NCI-H345 treated with DMSO at 0.1 percent for 48 hours (cell line): ENCODE data around the gene SH3BP1.

Experiments
- DNase-seq: peaks from one replicate; lab custom pipeline; 2025; ENCODE audit not compliant: unreplicated experiment; lab: John Stamatoyannopoulos, UW

Gene SH3BP1

DNA sequence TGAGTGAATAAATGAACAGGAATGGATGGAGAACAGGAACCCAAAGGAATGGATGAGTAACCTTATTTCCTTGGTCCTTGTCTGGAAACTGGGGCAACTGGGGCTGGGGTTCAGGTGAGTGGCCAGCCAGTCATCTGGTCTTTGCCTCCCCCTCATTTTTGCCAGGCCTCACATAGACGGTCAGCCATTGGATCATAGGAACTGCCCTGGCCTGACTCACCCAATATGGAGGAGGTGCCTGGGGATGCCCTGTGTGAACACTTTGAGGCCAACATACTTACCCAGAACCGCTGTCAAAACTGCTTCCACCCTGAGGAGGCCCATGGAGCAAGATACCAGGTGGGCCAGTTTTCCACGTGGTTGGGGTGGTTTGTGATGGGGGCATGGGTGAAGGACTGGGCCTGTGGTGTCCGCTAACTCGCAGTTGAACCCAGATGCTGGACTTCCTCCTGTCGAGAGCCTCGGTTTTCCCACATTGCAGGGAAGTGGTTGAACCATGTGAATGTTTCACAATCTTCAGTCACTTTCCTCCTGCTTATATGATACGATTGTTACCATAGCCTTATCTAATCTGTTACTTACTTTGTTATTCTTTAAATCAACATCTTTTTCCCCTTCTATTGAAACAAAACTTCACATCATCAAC lies 61.8 kb downstream of the SH3BP1 start:
- DNase-seq, result no peak

DNA sequence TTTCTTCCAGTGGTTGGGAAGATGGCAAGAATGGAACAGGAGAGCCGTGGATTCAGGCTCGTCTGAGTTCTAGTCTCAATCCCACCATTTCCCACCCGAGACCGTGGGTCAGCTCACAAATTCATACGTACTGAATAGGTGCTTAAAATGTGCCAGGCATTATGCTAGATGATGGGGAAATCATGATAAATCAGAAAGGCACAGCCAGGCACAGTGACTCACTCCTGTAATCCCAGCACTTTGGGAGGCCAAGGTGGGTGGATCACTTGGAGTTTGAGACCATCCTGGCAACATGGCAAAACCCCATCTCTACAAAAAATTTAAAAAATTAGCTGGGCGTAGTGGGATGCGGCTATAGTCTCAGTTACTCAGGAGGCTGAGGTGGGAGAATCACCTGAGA lies 64.4 kb downstream of the SH3BP1 start:
- DNase-seq, result no peak

DNA sequence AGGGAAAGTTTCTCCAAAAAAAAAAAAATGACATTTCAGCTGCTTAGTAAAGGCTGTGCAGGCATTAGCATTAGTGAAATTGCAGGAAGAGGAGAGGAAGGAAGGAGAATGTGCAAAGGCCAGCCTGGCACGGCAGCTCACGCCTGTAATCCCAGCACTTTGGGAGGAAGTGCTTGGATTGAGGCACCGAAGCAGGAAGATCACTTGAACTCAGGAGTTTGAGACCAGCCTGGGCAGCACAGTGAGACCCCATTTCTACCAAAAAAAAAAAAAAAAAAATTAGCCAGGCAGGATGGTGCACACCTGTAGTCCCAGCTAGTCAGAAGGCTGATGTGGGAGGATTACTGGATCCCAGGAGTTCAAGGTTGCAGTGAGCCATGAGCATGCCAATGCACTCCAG lies 65.2 kb downstream of the SH3BP1 start:
- DNase-seq, result no peak

DNA sequence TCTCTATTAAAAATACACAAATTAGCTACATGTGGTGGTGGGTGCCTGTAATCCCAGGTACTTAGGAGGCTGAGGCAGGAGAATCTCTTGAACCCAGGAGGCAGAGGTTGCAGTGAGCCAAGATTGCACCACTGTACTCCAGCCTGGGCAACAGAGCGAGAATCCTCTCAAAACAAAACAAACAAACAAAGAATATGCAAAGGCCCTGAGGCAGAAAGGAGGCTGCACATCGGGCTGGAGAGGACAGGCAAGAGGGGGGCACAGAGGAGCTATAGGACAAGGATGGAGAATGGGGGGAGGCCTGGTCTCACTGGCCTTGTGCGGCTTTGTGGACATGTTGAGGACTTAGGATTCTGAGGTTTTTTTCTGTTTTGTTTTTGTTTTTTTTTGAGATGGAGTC lies 65.7 kb downstream of the SH3BP1 start:
- DNase-seq, result no peak
